ENCODE results near the gene MEIS2.

Gene MEIS2

GRCh38 chr15:36887214-36887961, 213.0 kb downstream of the MEIS2 start:
- DNase-seq = no peak

GRCh38 chr15:36886701-36887100, 213.6 kb downstream of the MEIS2 start:
- no peak for DNase-seq

GRCh38 chr15:36886191-36886590, 214.2 kb downstream of the MEIS2 start:
- DNase-seq = no peak

- no peak for DNase-seq
Measured at GRCh38 chr15:36885771-36886170, 214.6 kb downstream of the MEIS2 start.

- DNase-seq = no peak
Measured at GRCh38 chr15:36884936-36885635, 215.3 kb downstream of the MEIS2 start.

- DNase-seq = no peak
Measured at GRCh38 chr15:36884518-36884875, 215.9 kb downstream of the MEIS2 start.

- DNase-seq = peak; percentile 48 to 84
Measured at GRCh38 chr15:36883713-36884517, 216.4 kb downstream of the MEIS2 start.

- DNase-seq = no peak
Measured at GRCh38 chr15:36882487-36883131, 217.7 kb downstream of the MEIS2 start.

GRCh38 chr15:36882056-36882455, 218.3 kb downstream of the MEIS2 start:
- DNase-seq = no peak

- DNase-seq = no peak
Measured at GRCh38 chr15:36881516-36881915, 218.8 kb downstream of the MEIS2 start.

GRCh38 chr15:36880913-36881460, 219.4 kb downstream of the MEIS2 start:
- DNase-seq = no peak

- no peak for DNase-seq
Measured at GRCh38 chr15:36880224-36880912, 220.0 kb downstream of the MEIS2 start.

GRCh38 chr15:36879568-36880222, 220.7 kb downstream of the MEIS2 start:
- no peak for DNase-seq

GRCh38 chr15:36878684-36879262, 221.6 kb downstream of the MEIS2 start:
- DNase-seq = no peak

GRCh38 chr15:36877796-36878683, 222.3 kb downstream of the MEIS2 start:
- DNase-seq = no peak

- DNase-seq = no peak
Measured at GRCh38 chr15:36877294-36877693, 223.1 kb downstream of the MEIS2 start.

GRCh38 chr15:36875740-36876334, 224.5 kb downstream of the MEIS2 start:
- DNase-seq = no peak

- no peak for DNase-seq
Measured at GRCh38 chr15:36874930-36875329, 225.4 kb downstream of the MEIS2 start.

- no peak for DNase-seq
Measured at GRCh38 chr15:36867436-36867835, 232.9 kb downstream of the MEIS2 start.

GRCh38 chr15:36866896-36867295, 233.5 kb downstream of the MEIS2 start:
- DNase-seq = no peak

Data from SHP77 (cell line).